ENCODE data around the gene VSTM4.

Gene VSTM4

DNA sequence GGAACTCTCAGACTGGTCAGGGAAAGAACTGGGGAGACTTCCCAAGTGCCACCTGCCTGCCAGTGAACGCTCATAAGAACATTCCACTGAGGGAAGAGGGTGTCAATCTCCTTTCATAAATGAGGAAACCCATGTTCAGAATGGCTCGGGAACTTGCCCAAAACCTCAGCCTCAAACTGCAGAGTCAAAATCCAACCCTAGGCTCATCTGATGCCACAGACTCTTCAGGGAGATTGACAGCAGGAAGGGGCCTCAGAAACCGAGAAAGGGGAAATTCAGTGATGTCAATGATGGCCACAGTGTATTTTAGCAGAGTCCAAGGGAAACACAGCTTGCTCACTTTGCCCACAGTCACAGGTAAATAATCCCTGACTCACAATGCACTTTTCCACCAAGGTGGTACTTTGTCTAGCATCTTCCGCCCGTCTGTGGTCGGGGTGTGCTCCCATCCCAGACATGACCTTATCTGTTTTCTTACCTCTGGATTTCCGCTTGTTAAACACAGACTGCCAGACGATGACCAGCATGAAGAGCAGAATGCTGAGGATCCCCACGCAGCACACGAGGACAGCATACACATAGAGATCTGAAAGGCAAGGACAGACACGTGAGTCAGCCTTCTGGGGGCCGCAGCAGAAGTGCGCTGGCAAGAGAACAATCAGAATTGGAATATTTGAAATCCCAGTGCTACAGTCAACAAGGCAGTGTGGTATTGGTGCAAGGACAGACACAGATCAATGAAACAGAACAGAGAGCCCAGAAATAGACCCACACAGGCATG lies 38.4 kb downstream of the VSTM4 start:
- Mint-ChIP-seq H3K27me3 (peaks cover 9% of the 10 kb centered on the region), H3K9me3 (no peaks in the 10 kb centered on the region), H3K4me1 (no peaks in the 10 kb centered on the region), H3K36me3 (no peaks in the 10 kb centered on the region), H3K4me3 (no peak overlapping the region), H3K27ac (no peak overlapping the region)

DNA sequence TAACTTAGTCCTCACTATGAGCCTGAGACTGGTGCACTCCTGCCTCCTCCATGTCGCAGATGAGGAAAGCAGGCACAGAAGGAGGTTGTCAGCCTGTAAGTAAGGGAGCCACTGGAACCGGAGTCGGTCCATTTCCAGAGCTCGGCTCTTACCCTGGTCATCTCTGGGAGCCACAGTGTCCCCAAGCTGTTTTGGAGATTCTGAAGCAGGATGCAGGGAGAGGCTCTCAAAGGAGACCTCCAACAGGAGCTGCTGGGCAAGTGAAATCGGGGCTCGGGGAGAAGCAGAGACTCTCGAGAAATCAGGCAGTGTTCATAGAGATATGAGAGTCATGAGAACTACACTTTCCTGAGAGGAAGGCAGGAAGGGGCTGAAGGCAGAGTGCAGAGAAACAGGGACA lies 39.0 kb downstream of the VSTM4 start:
- no peaks in the 10 kb centered on the region for H3K36me3 Mint-ChIP-seq
- H3K27me3 Mint-ChIP-seq, result peaks cover 9% of the 10 kb centered on the region
- H3K4me1 Mint-ChIP-seq, result no peaks in the 10 kb centered on the region
- H3K27ac Mint-ChIP-seq, result no peak overlapping the region
- no peak overlapping the region for H3K4me3 Mint-ChIP-seq
- H3K9me3 Mint-ChIP-seq, result no peaks in the 10 kb centered on the region

DNA sequence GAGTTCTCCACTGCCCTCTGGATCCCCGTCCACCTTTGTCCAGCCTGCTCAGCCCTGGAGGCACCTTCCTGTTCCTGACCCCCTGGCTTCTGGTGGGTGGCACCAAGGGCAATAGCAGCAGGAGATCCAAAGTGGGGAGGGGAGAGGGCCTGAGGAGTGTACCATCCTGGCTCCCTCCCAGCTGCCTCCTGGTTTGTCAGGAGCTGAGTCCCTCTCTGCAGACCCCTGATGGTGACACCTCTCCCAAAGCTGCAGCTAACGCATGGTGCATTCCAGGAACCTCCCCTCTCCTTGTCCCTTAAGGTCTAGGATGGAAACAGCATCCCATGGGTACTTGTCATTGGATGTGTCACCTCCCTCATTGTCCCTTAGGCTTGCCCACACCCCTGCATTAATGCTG lies 39.6 kb downstream of the VSTM4 start:
- Mint-ChIP-seq H3K27me3 (peaks cover 9% of the 10 kb centered on the region), H3K9me3 (no peaks in the 10 kb centered on the region), H3K27ac (no peak overlapping the region), H3K36me3 (no peaks in the 10 kb centered on the region), H3K4me1 (no peaks in the 10 kb centered on the region), H3K4me3 (no peak overlapping the region)

DNA sequence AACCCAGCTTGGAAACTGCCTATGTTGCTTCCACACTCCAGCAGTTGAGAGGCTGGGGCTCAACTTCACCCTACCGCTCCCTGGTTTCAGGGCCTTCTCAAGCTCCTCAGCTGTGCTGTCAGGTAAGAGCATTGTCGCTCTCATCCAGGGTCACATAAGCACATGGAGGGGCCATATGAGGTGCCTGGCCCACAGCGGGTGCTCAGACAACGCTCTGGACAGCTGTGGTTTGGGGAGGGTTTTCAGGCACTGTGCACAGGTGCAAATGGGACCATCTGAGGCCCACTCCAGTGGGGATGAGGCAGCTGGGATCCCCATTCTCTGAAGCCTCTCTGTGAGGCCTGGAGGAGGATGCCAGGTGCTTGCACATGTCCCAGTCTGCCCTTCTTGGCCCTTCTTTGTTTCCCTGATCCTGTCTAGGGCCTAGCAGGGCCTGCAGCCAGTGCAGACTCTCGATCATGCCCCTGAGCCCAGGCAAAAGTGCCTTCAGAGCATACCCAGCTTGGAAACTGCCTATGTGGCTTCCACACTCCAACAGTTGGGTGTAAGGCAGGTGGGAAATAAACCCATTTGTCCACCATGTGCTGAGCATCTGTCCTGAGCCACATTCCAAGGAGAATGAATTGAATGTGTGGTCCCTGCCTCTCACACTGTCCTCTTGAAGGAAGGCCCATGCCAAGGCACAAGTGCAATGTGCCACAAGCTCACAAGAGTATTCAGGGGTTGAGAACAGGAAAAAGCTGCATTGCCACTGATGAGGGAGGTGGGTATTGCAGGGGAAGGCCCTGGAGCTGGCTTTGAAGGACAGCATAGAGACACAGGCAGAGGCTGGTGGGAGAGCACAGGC lies 40.3 kb downstream of the VSTM4 start:
- Mint-ChIP-seq H3K9me3 (no peaks in the 10 kb centered on the region), H3K36me3 (no peaks in the 10 kb centered on the region), H3K4me3 (no peak overlapping the region), H3K27me3 (peaks cover 9% of the 10 kb centered on the region), H3K4me1 (no peaks in the 10 kb centered on the region), H3K27ac (no peak overlapping the region)

- Mint-ChIP-seq H3K36me3 (no peaks in the 10 kb centered on the region), H3K4me3 (no peak overlapping the region), H3K9me3 (no peaks in the 10 kb centered on the region), H3K27me3 (peaks cover 6% of the 10 kb centered on the region), H3K27ac (no peak overlapping the region), H3K4me1 (no peaks in the 10 kb centered on the region)
Observed at GRCh38 chr10:49072166-49072885, 43.0 kb downstream of the VSTM4 start.

- Mint-ChIP-seq H3K4me1 (no peaks in the 10 kb centered on the region), H3K27ac (no peak overlapping the region), H3K4me3 (no peak overlapping the region), H3K36me3 (no peaks in the 10 kb centered on the region), H3K9me3 (no peaks in the 10 kb centered on the region), H3K27me3 (peaks cover 5% of the 10 kb centered on the region)
Observed at GRCh38 chr10:49071160-49071761, 44.1 kb downstream of the VSTM4 start.

DNA sequence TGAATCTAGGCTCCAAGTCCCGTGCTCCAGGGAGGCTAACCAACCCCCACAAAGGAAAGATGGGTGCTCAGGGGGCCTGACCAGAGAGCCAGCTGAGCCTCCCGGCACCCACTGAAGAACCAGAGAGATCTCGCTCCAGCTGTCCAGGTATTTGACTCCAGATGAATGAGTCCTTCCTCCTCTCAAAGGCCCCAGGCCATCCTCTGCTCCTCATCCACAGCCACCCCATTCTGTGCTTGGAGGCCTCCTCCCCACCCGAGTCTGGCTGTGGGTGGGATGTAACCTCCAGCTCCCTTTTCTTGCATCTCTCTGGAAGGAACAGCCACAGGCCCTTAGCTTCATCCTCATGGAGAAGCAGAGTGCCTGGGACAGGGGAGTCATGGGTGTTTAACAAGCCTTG lies 44.6 kb downstream of the VSTM4 start:
- H3K36me3 Mint-ChIP-seq, result no peaks in the 10 kb centered on the region
- H3K27ac Mint-ChIP-seq, result no peak overlapping the region
- H3K4me1 Mint-ChIP-seq, result no peaks in the 10 kb centered on the region
- no peaks in the 10 kb centered on the region for H3K9me3 Mint-ChIP-seq
- peaks cover 6% of the 10 kb centered on the region for H3K27me3 Mint-ChIP-seq
- H3K4me3 Mint-ChIP-seq, result no peak overlapping the region

- Mint-ChIP-seq H3K36me3 (no peaks in the 10 kb centered on the region), H3K4me3 (no peak overlapping the region), H3K27me3 (peaks cover 2% of the 10 kb centered on the region), H3K9me3 (no peaks in the 10 kb centered on the region), H3K27ac (no peak overlapping the region), H3K4me1 (no peaks in the 10 kb centered on the region)
Observed at GRCh38 chr10:49068672-49069217, 46.6 kb downstream of the VSTM4 start.

- no peaks in the 10 kb centered on the region for H3K9me3 Mint-ChIP-seq
- no peaks in the 10 kb centered on the region for H3K4me1 Mint-ChIP-seq
- no peaks in the 10 kb centered on the region for H3K36me3 Mint-ChIP-seq
- no peak overlapping the region for H3K4me3 Mint-ChIP-seq
- peaks cover 2% of the 10 kb centered on the region for H3K27me3 Mint-ChIP-seq
- H3K27ac Mint-ChIP-seq, result no peak overlapping the region
Observed at GRCh38 chr10:49068209-49068608, 47.1 kb downstream of the VSTM4 start.

DNA sequence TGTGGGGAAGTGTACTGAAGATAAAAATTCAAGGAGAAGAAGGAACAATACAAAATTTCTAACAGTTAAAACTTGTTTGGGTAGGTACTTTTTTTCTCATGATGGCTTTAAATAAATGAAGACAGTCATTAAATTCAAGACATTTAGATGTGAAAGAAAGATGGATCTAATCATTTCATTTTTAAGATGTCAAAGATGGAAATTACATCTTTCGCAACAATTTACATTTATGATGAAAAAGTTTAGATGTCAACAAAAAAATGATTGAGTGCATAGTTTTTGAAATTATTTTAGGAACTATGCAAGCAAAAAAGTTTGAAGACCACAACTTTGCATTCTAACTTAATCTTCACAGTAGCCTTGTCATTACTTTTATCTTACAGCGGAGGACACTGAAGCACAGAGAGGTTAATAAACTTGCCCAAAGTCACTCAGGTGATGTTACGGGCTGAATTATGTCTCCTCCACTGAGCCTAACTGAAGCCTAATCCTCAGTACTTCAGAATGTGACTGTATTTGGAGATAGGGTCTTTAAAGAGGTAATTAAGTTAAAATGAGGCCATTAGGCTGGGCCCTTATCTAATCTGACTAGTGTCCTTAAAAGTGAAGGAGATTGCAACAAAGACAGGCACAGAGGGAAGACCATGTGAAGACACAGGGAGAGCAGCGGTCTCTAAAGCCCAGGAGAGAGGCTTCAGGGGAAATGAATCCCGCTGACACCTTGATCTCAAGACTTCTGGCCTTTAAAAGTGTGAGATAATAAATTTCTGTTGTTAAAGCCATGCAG lies 48.2 kb downstream of the VSTM4 start:
- Mint-ChIP-seq H3K36me3 (peaks cover 2% of the 10 kb centered on the region), H3K4me1 (no peaks in the 10 kb centered on the region), H3K4me3 (no peak overlapping the region), H3K27ac (no peak overlapping the region), H3K27me3 (peaks cover 2% of the 10 kb centered on the region), H3K9me3 (peaks cover 7% of the 10 kb centered on the region)

DNA sequence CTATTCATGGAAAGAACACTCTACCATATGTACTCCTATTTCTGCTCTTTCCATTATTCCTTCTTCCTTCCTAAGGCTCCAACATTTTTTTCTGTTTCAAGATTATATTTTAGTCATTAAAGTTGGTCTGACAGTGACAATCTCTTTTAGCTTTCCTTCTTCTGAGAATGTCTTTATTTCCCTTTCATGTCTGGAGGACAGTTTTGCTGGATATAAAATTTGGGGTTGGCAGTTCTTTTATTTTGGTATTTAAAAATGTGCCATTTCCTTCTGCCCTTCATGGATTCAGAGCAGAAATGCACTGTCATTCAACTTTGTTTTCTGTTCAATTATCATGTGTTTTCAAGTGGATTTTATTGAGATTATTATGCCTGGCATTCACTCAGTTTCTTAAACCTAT lies 53.1 kb downstream of the VSTM4 start:
- Mint-ChIP-seq H3K9me3 (peaks cover 11% of the 10 kb centered on the region), H3K4me1 (no peaks in the 10 kb centered on the region), H3K27ac (no peak overlapping the region), H3K4me3 (no peak overlapping the region), H3K27me3 (peaks cover 4% of the 10 kb centered on the region), H3K36me3 (peaks cover 2% of the 10 kb centered on the region)

DNA sequence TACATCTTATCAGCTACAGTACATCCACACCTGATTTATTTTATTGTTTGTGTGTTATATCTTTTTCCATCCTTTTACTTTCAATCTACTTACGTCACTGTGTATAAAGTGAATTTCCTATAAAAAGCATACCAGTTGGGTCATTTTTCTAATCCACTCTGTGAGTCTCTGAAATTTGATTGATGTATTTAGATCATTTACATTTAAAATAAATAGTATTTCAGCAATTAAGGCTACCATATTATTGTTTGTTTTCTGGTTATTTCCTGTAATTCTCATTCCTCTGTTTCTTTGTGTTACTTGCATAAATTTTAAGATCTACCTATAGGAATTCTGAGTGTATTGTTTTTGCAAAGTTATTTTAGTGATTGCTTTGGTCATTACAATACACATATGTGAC lies 53.7 kb downstream of the VSTM4 start:
- Mint-ChIP-seq H3K27ac (no peak overlapping the region), H3K4me1 (no peaks in the 10 kb centered on the region), H3K27me3 (peaks cover 4% of the 10 kb centered on the region), H3K9me3 (peaks cover 11% of the 10 kb centered on the region), H3K4me3 (no peak overlapping the region), H3K36me3 (peaks cover 2% of the 10 kb centered on the region)

DNA sequence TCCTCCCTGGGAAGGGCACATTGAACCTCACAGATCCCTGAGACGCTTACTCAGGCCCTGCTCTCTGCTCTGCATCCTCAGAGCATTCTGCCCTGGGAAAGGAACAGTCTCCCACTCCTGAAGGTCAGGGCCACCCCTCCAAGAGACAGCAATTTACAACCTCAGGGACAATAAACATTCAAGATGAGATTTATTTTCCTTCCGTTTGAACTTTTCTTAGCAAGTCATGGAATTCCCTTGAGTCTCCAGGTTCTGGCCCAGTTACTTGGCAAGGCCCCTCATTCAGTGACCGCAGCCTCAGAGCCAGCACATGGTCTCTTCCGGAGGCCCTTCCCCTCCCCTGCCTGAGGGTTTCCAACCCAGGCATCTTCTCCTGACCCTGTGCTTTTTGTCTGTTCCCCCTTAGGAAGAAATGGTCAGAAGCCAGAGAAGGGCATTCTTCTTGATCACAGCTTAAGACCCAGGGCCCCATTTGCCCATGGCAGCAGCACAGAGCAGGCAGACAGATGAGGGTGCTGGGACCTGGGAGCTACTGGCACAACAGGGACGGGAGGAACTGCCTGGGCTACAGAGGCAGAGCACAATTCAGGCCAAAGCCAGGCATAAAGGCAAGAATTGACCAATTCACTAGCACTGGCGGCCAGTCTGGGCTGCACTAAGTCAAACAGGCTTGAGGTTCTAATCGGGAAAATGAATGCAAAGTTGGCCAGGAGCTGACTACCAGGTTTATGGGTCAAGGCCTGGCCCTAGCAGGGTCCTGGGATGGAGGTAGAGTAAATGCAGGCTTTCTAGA lies 56.7 kb downstream of the VSTM4 start:
- peaks cover 2% of the 10 kb centered on the region for H3K36me3 Mint-ChIP-seq
- H3K4me1 Mint-ChIP-seq, result no peaks in the 10 kb centered on the region
- no peak overlapping the region for H3K27ac Mint-ChIP-seq
- peaks cover 3% of the 10 kb centered on the region for H3K27me3 Mint-ChIP-seq
- H3K9me3 Mint-ChIP-seq, result peaks cover 11% of the 10 kb centered on the region
- no peak overlapping the region for H3K4me3 Mint-ChIP-seq

- peaks cover 6% of the 10 kb centered on the region for H3K9me3 Mint-ChIP-seq
Observed at GRCh38 chr10:49057231-49057880, 58.0 kb downstream of the VSTM4 start.

More at GRCh38 chr10:49057231-49057880, 58.0 kb downstream of the VSTM4 start:
- Mint-ChIP-seq H3K4me1 (no peaks in the 10 kb centered on the region), H3K27me3 (peaks cover 3% of the 10 kb centered on the region), H3K36me3 (no peaks in the 10 kb centered on the region), H3K4me3 (no peak overlapping the region), H3K27ac (no peak overlapping the region)

All from activated naive CD4-positive, alpha-beta T cell treated with anti-CD3 and anti-CD28 coated beads, Interleukin-2, amount 50 U/mL, for 24 hours (primary cell).